HG03469 (cell line): ENCODE results near the gene ZNF560.
"Not testable (repeated sequence)": the region's sequence is repeated elsewhere in the genome, so short reads cannot be mapped to it uniquely, and the experiment has no call there.

Experiments
- ATAC-seq: cut with Tn5 transposase; IDR thresholded peaks from one replicate; pipeline ENCODE4 v1.9.1; 2021; ENCODE audit warnings: mild to moderate bottlenecking, moderate library complexity, moderate number of reproducible peaks; ENCODE audit not compliant: unreplicated experiment

ZNF560 gene

DNA sequence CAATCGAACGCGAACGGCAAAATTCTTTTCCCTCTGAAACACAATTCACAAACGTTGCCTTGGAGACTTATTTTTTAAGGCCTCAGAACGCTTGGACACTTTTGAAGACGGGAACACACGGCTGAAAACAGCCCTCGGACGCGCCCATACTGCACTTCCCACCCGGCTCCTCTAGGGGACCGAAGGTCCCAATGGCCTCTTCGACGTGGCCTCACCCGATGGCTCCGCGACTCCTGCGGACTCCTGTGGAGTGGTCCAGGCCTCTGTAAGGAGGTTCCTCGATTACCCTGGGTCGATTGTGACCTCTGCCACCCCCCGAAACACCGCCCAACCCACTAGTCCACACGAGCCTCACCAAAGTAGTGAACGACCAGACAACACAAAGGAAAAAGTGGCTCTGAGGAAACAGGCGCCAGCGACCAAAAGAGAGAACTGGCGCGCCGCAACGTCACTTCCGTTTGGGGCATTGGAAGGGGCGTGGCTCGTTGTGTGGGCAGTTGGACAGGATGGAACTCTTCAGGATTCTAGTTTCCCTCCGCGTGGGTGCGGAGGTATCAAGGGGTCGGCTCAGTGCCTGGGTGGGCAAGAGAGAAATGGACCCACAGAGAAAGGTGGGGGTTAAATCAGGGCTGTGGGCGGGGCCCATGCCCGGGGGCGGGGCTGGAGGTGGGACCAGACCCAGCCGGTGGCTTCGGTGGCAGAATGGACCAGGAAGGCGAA is at the start of gene ZNF560:
Gene ZNF560, minus strand, starts transcription at position 434 of the 720 bp plus-strand sequence. CDS start 23,303 bp downstream, outside the sequence.
- no peak for ATAC-seq

GRCh38 chr19:9547870-9548269 is 49.5 kb upstream of the ZNF560 start:
- no peak for ATAC-seq

- not testable (repeated sequence) for ATAC-seq
Measured at GRCh38 chr19:9541281-9541680, 42.9 kb upstream of the ZNF560 start.

GRCh38 chr19:9539921-9540320 is 41.5 kb upstream of the ZNF560 start:
- not testable (repeated sequence) for ATAC-seq

DNA sequence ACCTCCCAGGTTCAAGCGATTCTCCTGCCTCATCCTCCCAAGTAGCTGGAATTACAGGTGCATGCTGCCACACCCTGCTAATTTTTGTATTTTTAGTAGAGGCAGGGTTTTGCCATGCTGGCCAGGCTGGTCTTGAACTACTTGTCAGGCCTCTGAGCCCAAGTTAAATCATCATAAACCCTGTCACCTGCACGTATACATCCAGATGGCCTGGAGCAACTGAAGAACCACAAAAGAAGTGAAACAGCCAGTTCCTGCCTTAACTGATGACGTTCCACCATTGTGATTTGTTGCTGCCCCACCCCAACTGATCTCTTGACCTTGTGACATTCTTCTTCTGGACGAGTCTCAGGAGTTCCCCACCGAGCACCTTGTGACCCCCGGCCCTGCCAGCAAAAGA is 40.8 kb upstream of the ZNF560 start:
- ATAC-seq = not testable (repeated sequence)

DNA sequence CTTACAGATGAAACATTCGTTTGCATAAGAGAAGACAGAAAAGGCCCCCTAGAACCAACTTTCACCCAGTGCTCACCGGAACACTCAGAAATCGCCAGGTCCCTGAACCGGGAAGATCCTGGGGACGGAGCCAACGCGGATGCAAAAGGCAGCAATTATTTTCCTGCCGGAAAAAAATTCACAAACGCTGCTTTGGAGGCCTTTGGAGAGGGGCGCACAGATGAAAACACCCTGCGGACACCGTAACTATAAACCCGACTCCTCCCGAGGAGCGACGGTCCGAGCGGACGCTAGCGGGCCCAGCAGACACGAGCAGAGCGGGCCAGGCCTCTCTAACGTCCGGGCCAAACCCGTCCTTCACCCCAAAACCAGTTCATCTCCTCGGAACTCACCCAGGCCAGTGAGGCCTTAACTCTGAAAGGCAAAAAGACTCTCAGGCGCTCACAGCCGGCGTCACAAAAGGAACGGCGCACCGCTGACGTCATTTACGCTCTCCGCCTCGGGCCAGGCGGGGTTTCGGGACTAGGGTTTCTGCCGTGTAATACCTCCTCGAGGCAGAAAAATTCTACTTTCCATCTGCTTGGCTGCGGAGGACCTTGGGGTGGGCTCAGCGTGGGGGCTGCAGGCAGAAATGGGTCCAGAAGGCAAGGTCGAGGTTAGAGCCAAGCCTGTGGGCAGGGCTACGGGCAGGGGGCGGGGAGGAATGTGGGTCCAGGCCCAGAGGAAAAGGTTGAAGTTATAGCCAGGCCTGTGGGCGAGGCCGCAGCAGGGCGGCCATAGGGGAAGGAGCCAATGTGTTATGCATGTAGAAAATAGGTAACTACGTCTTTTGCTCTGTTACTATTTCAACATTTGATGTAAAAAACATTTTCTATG is 40.0 kb upstream of the ZNF560 start, which contains the start of gene ZNF426:
Gene ZNF426, minus strand, starts transcription at position 463 of the 876 bp plus-strand sequence. CDS start 2,413 bp downstream, outside the sequence.
- ATAC-seq = peak; percentile 46

DNA sequence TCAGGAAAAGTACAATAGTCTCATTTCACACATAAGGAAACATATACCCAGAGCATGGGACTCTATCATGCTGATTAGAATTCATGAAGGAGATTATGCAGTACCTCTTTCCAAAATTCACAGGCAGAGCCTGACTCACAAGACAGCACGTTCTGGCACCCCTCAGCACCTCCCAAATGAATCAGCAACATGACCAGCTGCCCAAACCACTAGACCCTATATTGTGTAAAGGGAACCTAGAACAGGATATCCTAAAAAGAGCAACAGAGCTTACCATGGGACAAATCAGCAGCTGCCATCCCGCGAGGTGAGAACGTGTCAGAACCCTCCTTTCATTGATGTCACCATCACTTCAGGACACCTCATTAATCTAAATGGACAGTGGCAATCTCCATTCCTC is 37.5 kb upstream of the ZNF560 start:
- ATAC-seq = no peak

- ATAC-seq = no peak
Measured at GRCh38 chr19:9531933-9532332, 33.5 kb upstream of the ZNF560 start.

- no peak for ATAC-seq
Measured at GRCh38 chr19:9528757-9529336, 30.4 kb upstream of the ZNF560 start.

GRCh38 chr19:9523885-9524474 is 25.6 kb upstream of the ZNF560 start:
- no peak for ATAC-seq

GRCh38 chr19:9507285-9507684 is 8.9 kb upstream of the ZNF560 start:
- no peak for ATAC-seq

DNA sequence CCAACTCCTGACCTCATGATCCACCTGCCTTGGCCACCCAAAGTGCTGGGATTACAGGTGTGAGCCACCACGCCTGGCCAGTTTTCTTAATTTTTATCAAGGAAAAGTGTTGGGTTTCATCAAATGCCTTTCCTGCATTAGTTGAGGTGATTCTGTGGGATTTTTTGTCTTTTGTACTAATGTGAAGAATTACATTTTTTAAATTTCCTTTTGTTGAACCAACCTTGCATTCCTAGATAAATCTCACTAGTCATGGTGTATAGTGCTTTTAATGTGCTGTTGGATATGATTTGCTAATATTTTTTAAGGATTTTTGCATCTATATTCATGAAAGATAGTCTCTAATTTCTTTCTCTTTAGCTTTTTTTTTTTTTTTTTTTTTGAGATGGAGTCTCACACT is 2.4 kb upstream of the ZNF560 start:
- no peak for ATAC-seq

- no peak for ATAC-seq
Measured at GRCh38 chr19:9494096-9494495, 4.3 kb downstream of the ZNF560 start.

DNA sequence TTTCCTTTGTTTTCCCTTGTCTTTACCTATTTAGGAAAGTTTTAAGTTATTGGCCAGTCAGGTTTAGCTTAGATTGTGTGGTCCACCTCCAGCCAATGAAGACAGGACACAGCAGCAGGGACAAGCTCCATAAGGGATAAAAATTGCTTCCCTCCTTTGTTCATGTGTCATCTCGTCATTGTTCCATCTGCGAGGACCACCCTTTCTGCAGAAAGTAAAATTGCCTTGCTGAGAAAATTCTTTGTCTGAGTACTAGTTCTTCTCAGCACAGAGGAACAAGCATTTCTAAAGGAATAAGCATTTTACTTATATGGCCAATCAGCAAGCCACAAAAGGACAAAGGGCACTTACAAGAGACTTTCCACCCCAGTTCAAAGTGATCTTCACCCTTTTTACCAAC is 11.4 kb downstream of the ZNF560 start:
- no peak for ATAC-seq

- ATAC-seq = no peak
Measured at GRCh38 chr19:9485140-9485539, 13.3 kb downstream of the ZNF560 start.

DNA sequence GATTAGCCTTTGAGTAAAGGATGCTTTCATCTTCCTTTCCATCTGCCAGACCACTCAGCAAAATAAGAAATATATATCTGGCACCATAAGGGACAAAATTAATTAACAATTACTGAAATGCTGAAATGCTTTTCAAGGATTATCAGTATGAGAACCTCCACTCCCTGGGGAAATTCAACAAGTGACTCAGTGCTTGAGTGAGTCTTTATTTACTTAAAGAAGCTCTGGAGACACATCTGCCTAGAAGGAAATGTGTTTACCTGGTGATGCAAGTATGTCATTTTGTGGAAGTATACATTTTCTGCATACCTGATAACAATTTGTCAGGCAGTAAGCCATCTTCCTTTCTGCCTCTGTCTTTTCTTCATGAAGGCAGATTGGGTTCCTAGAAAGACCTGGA is 23.4 kb downstream of the ZNF560 start:
- ATAC-seq = no peak

GRCh38 chr19:9467161-9467560 is 31.3 kb downstream of the ZNF560 start:
- no peak for ATAC-seq

DNA sequence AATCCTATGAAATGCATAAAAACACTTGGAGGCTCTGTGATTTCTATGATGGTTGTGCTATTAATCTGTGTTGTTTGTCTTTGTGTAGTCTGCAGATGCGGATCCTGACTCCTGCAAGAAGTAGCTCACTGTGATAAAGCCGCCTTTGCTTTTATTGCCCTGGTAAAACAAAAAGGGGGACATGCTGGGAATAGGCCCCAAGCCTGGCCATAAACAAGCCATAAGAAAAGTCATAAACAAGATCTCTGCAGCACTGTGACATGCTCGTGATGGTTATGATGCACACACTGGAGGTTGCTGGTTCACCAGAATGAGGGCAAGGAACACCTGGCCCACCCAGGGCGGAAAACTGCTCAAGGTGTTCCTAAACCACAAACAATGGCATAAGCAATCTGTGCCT is 36.5 kb downstream of the ZNF560 start:
- ATAC-seq = no peak

GRCh38 chr19:9456018-9456689 is 42.3 kb downstream of the ZNF560 start:
- no peak for ATAC-seq

- no peak for ATAC-seq
Measured at GRCh38 chr19:9453953-9454352, 44.5 kb downstream of the ZNF560 start.

DNA sequence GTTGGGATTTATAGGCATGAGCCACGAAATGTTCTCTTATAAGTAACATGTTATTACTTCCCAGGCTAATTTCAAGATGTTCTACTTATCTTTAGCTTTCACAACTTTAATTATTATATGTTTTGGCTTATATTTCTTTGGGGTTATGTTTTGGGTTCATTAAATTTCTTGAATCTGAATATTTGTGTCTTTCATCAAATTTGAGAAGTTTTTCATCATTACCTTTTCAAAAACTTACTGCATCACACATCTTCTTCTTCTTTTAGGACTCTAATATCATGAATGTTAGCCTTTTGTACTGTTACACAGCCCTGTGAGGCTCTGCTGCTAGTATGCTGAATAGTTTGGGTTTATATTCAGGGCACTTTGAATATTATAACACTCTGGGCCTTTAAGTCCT is 53.4 kb downstream of the ZNF560 start:
- no peak for ATAC-seq
